ENCODE measurements around the gene ATXN2L.

GRCh38 chr16:28845293-28845692, 22.5 kb downstream of the ATXN2L start:
- TF ChIP-seq REST (IDR thresholded peaks at IDR 0.05; ENCODE audit: low read depth) (no peak), RAD21 (IDR thresholded peaks at IDR 0.05; ENCODE audit: low read depth) (no peak), TAF1 (IDR thresholded peaks at IDR 0.05; ENCODE audit: low read depth) (no peak), CREB1 (IDR thresholded peaks at IDR 0.05; ENCODE audit: low read depth) (no peak), CEBPB (IDR thresholded peaks at IDR 0.05) (no peak), YY1 (IDR thresholded peaks at IDR 0.05; ENCODE audit: low read depth) (no peak), FOXM1 (IDR thresholded peaks at IDR 0.05; ENCODE audit: borderline replicate concordance, low read depth) (no peak), MAX (IDR thresholded peaks at IDR 0.05) (no peak)
